Fibroblast of lung (primary cell): Measurements from ENCODE around the gene GREB1. TPM values are rescaled to one million over a fixed set of nuclear protein-coding genes. Genes with fewer than 3 reads are reported as not detected.

Experiments used
- DNase-seq, 2 donors: peaks; one replicate each; pipeline versions ENCODE4 v3.0.0 to v3.0.0-alpha.2; 2010; ENCODE audit warnings: low read depth in 2 of 2
- H2AFZ ChIP-seq: 2 replicates; pipeline ENCODE4 v1.5.1; 2012; ENCODE audit warnings: low read length, control low read depth, inconsistent platforms
- H3K27ac ChIP-seq: 2 replicates; pipeline ENCODE4 v1.5.1; 2011; ENCODE audit warnings: low read length, control low read depth; ENCODE audit not compliant: insufficient read depth
- H3K27me3 ChIP-seq: 2 replicates; pipeline ENCODE4 v1.5.1; 2011; ENCODE audit warnings: mild to moderate bottlenecking, low read length; ENCODE audit not compliant: control insufficient read depth, insufficient read depth
- H3K36me3 ChIP-seq: 2 replicates; pipeline ENCODE4 v1.5.1; 2011; ENCODE audit warnings: low read length; ENCODE audit not compliant: control insufficient read depth, insufficient read depth
- H3K4me1 ChIP-seq: 2 replicates; pipeline ENCODE4 v1.5.1; 2011; ENCODE audit warnings: low read length; ENCODE audit not compliant: control insufficient read depth, insufficient read depth; ENCODE audit errors: extremely low read depth
- H3K4me2 ChIP-seq: 2 replicates; pipeline ENCODE4 v1.5.1; 2011; ENCODE audit warnings: low read length, control low read depth; ENCODE audit not compliant: insufficient read depth; ENCODE audit errors: extremely low read depth
- H3K4me3 ChIP-seq, 4 experiments: fragments of 200-600 bp in 1 of 4; sonication (generic) in 1 of 4; replicated peaks in 1 of 4; 2 replicates each; pipeline ENCODE4 v1.5.1; 2011 to 2016; ENCODE audit warnings: low read length in 4 of 4, low read depth in 3 of 4, mild to moderate bottlenecking in 3 of 4, control low read depth in 2 of 4, inconsistent platforms in 1 of 4, mixed read lengths in 1 of 4; ENCODE audit not compliant: insufficient read depth in 1 of 4; ENCODE audit errors: control extremely low read depth in 1 of 4
- H3K79me2 ChIP-seq: 2 replicates; pipeline ENCODE4 v1.5.1; 2012; ENCODE audit warnings: mild to moderate bottlenecking, low read length, inconsistent platforms; ENCODE audit not compliant: control insufficient read depth, insufficient read depth
- H3K9ac ChIP-seq: 2 replicates; pipeline ENCODE4 v1.5.1; 2011; ENCODE audit warnings: mild to moderate bottlenecking, low read length, control low read depth; ENCODE audit not compliant: insufficient read depth
- H3K9me3 ChIP-seq: 2 replicates; pipeline ENCODE4 v1.5.1; 2012; ENCODE audit warnings: low read depth, low read length; ENCODE audit not compliant: control insufficient read depth, insufficient read depth
- H4K20me1 ChIP-seq: 2 replicates; pipeline ENCODE4 v1.5.1; 2011; ENCODE audit warnings: low read length; ENCODE audit not compliant: control insufficient read depth, insufficient read depth; ENCODE audit errors: extremely low read depth
- EZH2 ChIP-seq: IDR thresholded peaks from 2 replicates; pipeline ENCODE4 v1.5.1; 2012; ENCODE audit warnings: low read length, control low read depth, mild to moderate bottlenecking; ENCODE audit errors: missing control alignments
- polyA plus RNA-seq, 2 donors: library from polyadenylated mRNA; depleted of rRNA in 1 of 2; stranded (reverse) in 1 of 2; unstranded in 1 of 2; fragments of >200 nt; gene quantifications; 2 replicates each; pipeline ENCODE4 v1.2.1, GENCODE V29; 2011 to 2012; ENCODE audit warnings: missing spikeins in 1 of 2
- total RNA-seq: library from RNA; depleted of rRNA; stranded (reverse); fragments of >200 nt; gene quantifications from 2 replicates; pipeline ENCODE4 v1.2.1, GENCODE V29; 2014
- TF ChIP-seq, protein P1 (sequence below), 2 donors: IDR thresholded peaks in 1 of 2; conservative IDR thresholded peaks in 1 of 2; 1 replicate in 1 of 2; 2 replicates in 1 of 2; pipeline ENCODE4 v1.5.1; 2011 to 2012; ENCODE audit warnings: low read length in 2 of 2, control low read depth in 1 of 2, inconsistent platforms in 1 of 2, low read depth in 1 of 2, mild to moderate bottlenecking in 1 of 2

Gene GREB1
- total and polyA plus RNA-seq, 2 donors (not counting 1 experiment from before 2014, with no cell fraction given) = 0.06 to 2.0 TPM

DNA sequence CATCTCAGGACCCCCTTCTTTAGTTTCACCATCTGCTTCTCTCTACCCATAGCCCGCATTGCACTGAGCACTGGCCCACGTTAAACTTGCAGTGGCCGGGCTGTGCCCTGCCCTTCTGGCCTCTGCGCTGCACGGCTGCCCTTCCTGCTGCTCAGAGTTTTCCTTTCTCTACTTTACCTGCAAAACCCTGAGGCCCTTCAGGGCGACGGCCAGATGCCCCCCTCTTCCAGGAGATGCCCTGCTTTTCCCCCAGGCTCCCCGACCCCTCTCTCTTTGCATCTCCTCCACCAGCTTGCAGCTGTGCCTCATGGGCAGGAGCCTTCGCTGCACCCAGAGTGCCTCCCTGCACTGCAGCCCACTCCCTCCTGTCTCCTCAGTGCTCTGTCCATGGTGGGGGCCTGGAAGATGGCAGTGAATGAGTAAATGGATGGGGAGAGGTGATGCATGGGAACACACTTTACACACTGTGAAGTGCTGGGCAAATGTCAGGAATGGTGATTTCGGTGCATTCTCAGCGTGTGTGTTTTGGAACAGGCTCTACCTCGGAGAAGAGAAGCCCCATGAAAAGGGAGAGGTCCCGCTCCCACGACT, 82.3 kb downstream of the GREB1 start:
- no peaks in the 10 kb centered on the region for H3K36me3 ChIP-seq
- no peak overlapping the region for H3K9ac ChIP-seq
- no peaks in the 10 kb centered on the region for H4K20me1 ChIP-seq
- H3K4me2 ChIP-seq = no peak overlapping the region
- no peaks in the 10 kb centered on the region for H3K9me3 ChIP-seq
- no peak overlapping the region for H3K27ac ChIP-seq
- H3K79me2 ChIP-seq = no peaks in the 10 kb centered on the region
- H2AFZ ChIP-seq = no peak overlapping the region
- no peaks in the 10 kb centered on the region for H3K27me3 ChIP-seq
- no peak for DNase-seq
- TF ChIP-seq, protein P1, sequence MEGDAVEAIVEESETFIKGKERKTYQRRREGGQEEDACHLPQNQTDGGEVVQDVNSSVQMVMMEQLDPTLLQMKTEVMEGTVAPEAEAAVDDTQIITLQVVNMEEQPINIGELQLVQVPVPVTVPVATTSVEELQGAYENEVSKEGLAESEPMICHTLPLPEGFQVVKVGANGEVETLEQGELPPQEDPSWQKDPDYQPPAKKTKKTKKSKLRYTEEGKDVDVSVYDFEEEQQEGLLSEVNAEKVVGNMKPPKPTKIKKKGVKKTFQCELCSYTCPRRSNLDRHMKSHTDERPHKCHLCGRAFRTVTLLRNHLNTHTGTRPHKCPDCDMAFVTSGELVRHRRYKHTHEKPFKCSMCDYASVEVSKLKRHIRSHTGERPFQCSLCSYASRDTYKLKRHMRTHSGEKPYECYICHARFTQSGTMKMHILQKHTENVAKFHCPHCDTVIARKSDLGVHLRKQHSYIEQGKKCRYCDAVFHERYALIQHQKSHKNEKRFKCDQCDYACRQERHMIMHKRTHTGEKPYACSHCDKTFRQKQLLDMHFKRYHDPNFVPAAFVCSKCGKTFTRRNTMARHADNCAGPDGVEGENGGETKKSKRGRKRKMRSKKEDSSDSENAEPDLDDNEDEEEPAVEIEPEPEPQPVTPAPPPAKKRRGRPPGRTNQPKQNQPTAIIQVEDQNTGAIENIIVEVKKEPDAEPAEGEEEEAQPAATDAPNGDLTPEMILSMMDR (conservative IDR thresholded peaks at IDR 0.05 in 1 of 2, IDR thresholded peaks at IDR 0.05 in 1 of 2; ENCODE audit: low read depth in 1 of 2, low read length in 2 of 2) = no peak
- no peak for TF ChIP-seq EZH2
- no peak overlapping the region for H3K4me3 ChIP-seq
- no peaks in the 10 kb centered on the region for H3K4me1 ChIP-seq

DNA sequence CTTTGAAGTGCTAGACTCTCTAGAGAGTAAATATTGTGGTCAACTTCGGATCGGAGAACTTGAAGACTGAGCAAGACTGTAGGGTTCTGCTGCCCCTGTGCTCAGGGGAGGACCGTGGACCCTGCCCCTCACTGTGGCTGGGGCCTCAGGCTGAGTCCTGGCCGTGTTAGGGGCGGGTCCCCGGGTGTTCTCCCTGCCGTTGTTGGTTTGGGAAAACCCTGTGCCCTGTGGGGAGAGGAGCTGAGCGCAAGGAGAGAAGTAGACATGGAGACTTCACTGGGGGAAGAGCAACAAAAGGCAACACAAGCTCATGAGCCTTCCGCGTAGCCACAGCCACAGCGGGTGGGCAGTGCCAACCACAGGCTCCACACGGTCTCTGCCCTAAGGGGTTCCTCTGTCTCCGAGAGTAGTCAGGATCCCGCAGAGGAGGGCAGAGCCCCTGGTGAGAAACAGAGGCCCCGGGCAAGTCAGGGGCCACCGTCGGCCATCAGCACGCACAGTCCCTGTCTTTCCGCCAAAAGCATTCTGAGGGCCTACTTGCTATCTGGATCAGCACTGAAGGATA, 83.1 kb downstream of the GREB1 start:
- no peak for DNase-seq
- H3K4me3 ChIP-seq = no peak overlapping the region
- H3K4me2 ChIP-seq = no peak overlapping the region
- H3K4me1 ChIP-seq = no peaks in the 10 kb centered on the region
- H3K36me3 ChIP-seq = no peaks in the 10 kb centered on the region
- H3K27me3 ChIP-seq = no peaks in the 10 kb centered on the region
- H3K9me3 ChIP-seq = no peaks in the 10 kb centered on the region
- H4K20me1 ChIP-seq = no peaks in the 10 kb centered on the region
- TF ChIP-seq, protein P1 (conservative IDR thresholded peaks at IDR 0.05 in 1 of 2, IDR thresholded peaks at IDR 0.05 in 1 of 2; ENCODE audit: low read depth in 1 of 2, low read length in 2 of 2) = no peak
- TF ChIP-seq EZH2 = no peak
- H3K79me2 ChIP-seq = no peaks in the 10 kb centered on the region
- no peak overlapping the region for H3K9ac ChIP-seq
- H3K27ac ChIP-seq = no peak overlapping the region
- no peak overlapping the region for H2AFZ ChIP-seq

DNA sequence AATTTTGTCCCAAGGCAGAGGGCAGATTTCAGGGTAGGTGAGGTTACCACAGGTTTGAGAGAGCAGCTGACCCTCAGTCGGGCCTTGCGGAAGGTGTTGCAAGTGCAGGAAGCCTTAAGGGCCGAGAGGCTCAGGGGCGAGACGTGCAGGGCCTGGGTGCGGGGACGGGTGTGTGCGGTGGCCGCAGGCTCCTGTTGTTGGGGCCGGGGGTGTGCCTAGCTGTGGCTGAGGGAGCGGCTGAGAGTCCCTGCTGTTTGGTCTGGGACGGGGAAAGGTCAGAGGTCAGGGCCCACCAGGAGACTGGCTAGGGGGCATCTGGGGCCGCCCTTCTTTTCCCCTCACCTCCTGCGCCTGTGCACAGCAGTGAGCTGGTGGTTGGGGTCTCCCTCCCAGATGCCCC, 83.7 kb downstream of the GREB1 start:
- DNase-seq = no peak
- no peak overlapping the region for H3K9ac ChIP-seq
- no peaks in the 10 kb centered on the region for H4K20me1 ChIP-seq
- no peak overlapping the region for H2AFZ ChIP-seq
- H3K4me1 ChIP-seq = no peaks in the 10 kb centered on the region
- H3K4me3 ChIP-seq = no peak overlapping the region
- H3K4me2 ChIP-seq = no peak overlapping the region
- no peaks in the 10 kb centered on the region for H3K9me3 ChIP-seq
- TF ChIP-seq, protein P1 (conservative IDR thresholded peaks at IDR 0.05 in 1 of 2, IDR thresholded peaks at IDR 0.05 in 1 of 2; ENCODE audit: low read depth in 1 of 2, low read length in 2 of 2) = no peak
- no peak for TF ChIP-seq EZH2
- H3K36me3 ChIP-seq = no peaks in the 10 kb centered on the region
- H3K27me3 ChIP-seq = no peaks in the 10 kb centered on the region
- H3K79me2 ChIP-seq = no peaks in the 10 kb centered on the region
- H3K27ac ChIP-seq = no peak overlapping the region
